HuH-7.5 (cell line): ENCODE measurements around the gene TRDMT1.

Source experiments
- DNase-seq: peaks from one replicate; pipeline ENCODE4 v3.0.0; 2011; ENCODE audit warnings: low spot score

Gene TRDMT1

GRCh38 chr10:17200912-17201793, at the start of gene TRDMT1:
TSS of gene TRDMT1 (minus strand) at chr10:17201672. CDS start at chr10:17201634, 38 bp downstream.
- peak; percentile 57 for DNase-seq

- DNase-seq, result no peak
Observed at GRCh38 chr10:17250736-17251135, 49.3 kb upstream of the TRDMT1 start.

- DNase-seq, result no peak
Observed at GRCh38 chr10:17249820-17250219, 48.3 kb upstream of the TRDMT1 start.

GRCh38 chr10:17248964-17249363, 47.5 kb upstream of the TRDMT1 start:
- no peak for DNase-seq

GRCh38 chr10:17247210-17247609, 45.7 kb upstream of the TRDMT1 start:
- DNase-seq, result no peak

GRCh38 chr10:17244700-17245365, 43.4 kb upstream of the TRDMT1 start:
- no peak for DNase-seq

- no peak for DNase-seq
Observed at GRCh38 chr10:17241611-17242333, 40.3 kb upstream of the TRDMT1 start.

- no peak for DNase-seq
Observed at GRCh38 chr10:17240616-17241015, 39.1 kb upstream of the TRDMT1 start.

GRCh38 chr10:17240096-17240495, 38.6 kb upstream of the TRDMT1 start:
- DNase-seq, result no peak

- no peak for DNase-seq
Observed at GRCh38 chr10:17239345-17240085, 38.0 kb upstream of the TRDMT1 start.

- DNase-seq, result no peak
Observed at GRCh38 chr10:17238445-17239291, 37.2 kb upstream of the TRDMT1 start.

- no peak for DNase-seq
Observed at GRCh38 chr10:17237915-17238444, 36.5 kb upstream of the TRDMT1 start.

GRCh38 chr10:17237149-17237527, 35.7 kb upstream of the TRDMT1 start:
- no peak for DNase-seq

GRCh38 chr10:17236468-17237148, 35.1 kb upstream of the TRDMT1 start:
- DNase-seq, result no peak

- no peak for DNase-seq
Observed at GRCh38 chr10:17235136-17235535, 33.7 kb upstream of the TRDMT1 start.

- DNase-seq, result no peak
Observed at GRCh38 chr10:17234431-17234945, 33.0 kb upstream of the TRDMT1 start.

GRCh38 chr10:17233286-17233991, 32.0 kb upstream of the TRDMT1 start:
- no peak for DNase-seq

GRCh38 chr10:17232276-17232960, 30.9 kb upstream of the TRDMT1 start:
- DNase-seq, result no peak

GRCh38 chr10:17231788-17232187, 30.3 kb upstream of the TRDMT1 start:
- no peak for DNase-seq
